Upper lobe of left lung (tissue), 4 donors: ENCODE results near the gene AKAP12.
"Not testable (repeated sequence)": the region's sequence is repeated elsewhere in the genome, so short reads cannot be mapped to it uniquely, and the experiment has no call there.

ENCODE experiments used
- CTCF ChIP-seq, 6 experiments: fragments of 450-650 bp in 4 of 6; fragments of 200-600 bp in 2 of 6; sonication (generic) in 2 of 6; IDR thresholded peaks; one replicate each; pipeline ENCODE4 v1.5.1; 2016 to 2019; ENCODE audit warnings: antibody characterized with exemption in 6 of 6
- EP300 ChIP-seq, 4 donors: sonication (generic); formaldehyde crosslinking; IDR thresholded peaks; one replicate each; pipeline ENCODE4 v1.5.1; 2017; ENCODE audit warnings: antibody characterized with exemption in 4 of 4, control low read depth in 2 of 4
- POLR2A ChIP-seq, 4 donors: fragments of 450-650 bp; IDR thresholded peaks; one replicate each; pipeline ENCODE4 v1.5.1; 2016 to 2017; ENCODE audit warnings: antibody characterized with exemption in 4 of 4, mild to moderate bottlenecking in 2 of 4
- POLR2AphosphoS5 ChIP-seq, 2 donors: sonication (generic); formaldehyde crosslinking; IDR thresholded peaks; one replicate each; pipeline ENCODE4 v1.5.1; 2017; ENCODE audit warnings: antibody characterized with exemption in 2 of 2

- TF ChIP-seq CTCF, EP300, POLR2AphosphoS5, POLR2A (IDR thresholded peaks at IDR 0.05): not testable (repeated sequence)
Measured at GRCh38 chr6:151315661-151316060, 75.9 kb downstream of the AKAP12 start.
